Endothelial cell of umbilical vein (primary cell): Measurements from ENCODE around the gene TP53TG5. TPM values are rescaled to one million over a fixed set of nuclear protein-coding genes. Genes with fewer than 3 reads are reported as not detected.

Experiments used
- BruUV-seq: library from RNA; stranded (reverse); fragments of 400-500 nt; replicated peaks from 2 replicates; lab custom pipeline; 2021; lab: Mats Ljungman, UMichigan
- CTCF ChIA-PET: fragments of 300-600, 350-600 bp; sonication (Branson Sonifier 250); formaldehyde crosslinking; loops from one replicate; lab custom pipeline; 2021; ENCODE audit warnings: antibody characterized with exemption, inconsistent platforms; lab: Charles Lee
- POLR2A ChIA-PET: fragments of 300-600, 350-600 bp; sonication (Branson Sonifier 250); formaldehyde crosslinking; loops from one replicate; lab custom pipeline; 2021; ENCODE audit warnings: antibody characterized with exemption, inconsistent platforms; lab: Charles Lee
- DNase-seq: peaks from one replicate; pipeline ENCODE4 v3.0.0-alpha.2; 2011; ENCODE audit warnings: low read depth, low spot score
- FAIRE-seq: peaks from 2 replicates; lab custom pipeline; 2011; peaks lifted over from hg19 to GRCh38; lab: Jason Lieb, UNC
- H2AFZ ChIP-seq: 2 replicates; pipeline ENCODE4 v1.6.0; 2012; ENCODE audit warnings: low read depth, low read length, control low read depth, inconsistent platforms
- H3K27ac ChIP-seq: 2 replicates; pipeline ENCODE4 v1.5.1; 2011; ENCODE audit warnings: low read depth, mild to moderate bottlenecking, control low read depth, low read length, moderate library complexity; ENCODE audit not compliant: insufficient read depth
- H3K27me3 ChIP-seq, 2 experiments: 2 replicates each; pipeline versions ENCODE4 v1.6.0 to v1.6.1; 2011; ENCODE audit warnings: low read length in 2 of 2, mixed read lengths in 1 of 2; ENCODE audit not compliant: control insufficient read depth in 2 of 2, insufficient read depth in 2 of 2
- H3K36me3 ChIP-seq, 2 experiments: 2 replicates in 1 of 2; 3 replicates in 1 of 2; pipeline ENCODE4 v1.5.1; 2011; ENCODE audit warnings: low read length in 2 of 2, mild to moderate bottlenecking in 1 of 2, moderate library complexity in 1 of 2; ENCODE audit not compliant: control insufficient read depth in 2 of 2, insufficient read depth in 2 of 2; ENCODE audit errors: extremely low read depth in 1 of 2
- H3K4me1 ChIP-seq: 3 replicates; pipeline ENCODE4 v1.5.1; 2011; ENCODE audit warnings: mild to moderate bottlenecking, low read length; ENCODE audit not compliant: control insufficient read depth, insufficient read depth; ENCODE audit errors: extremely low read depth
- H3K4me2 ChIP-seq: 2 replicates; pipeline ENCODE4 v1.6.1; 2011; ENCODE audit warnings: low read length, control low read depth, mixed read lengths; ENCODE audit not compliant: insufficient read depth
- H3K4me3 ChIP-seq, 3 experiments: fragments of 200-600 bp in 1 of 3; sonication (generic), shearing (Covaris generic) in 1 of 3; replicated peaks in 1 of 3; 2 replicates each; pipeline ENCODE4 v1.5.1; 2011 to 2016; ENCODE audit warnings: control low read depth in 3 of 3, low read length in 3 of 3, mild to moderate bottlenecking in 2 of 3, inconsistent platforms in 1 of 3, low read depth in 1 of 3, moderate library complexity in 1 of 3; ENCODE audit not compliant: insufficient read depth in 1 of 3
- H3K79me2 ChIP-seq: 2 replicates; pipeline ENCODE4 v1.6.0; 2012; ENCODE audit warnings: low read length, inconsistent platforms; ENCODE audit not compliant: control insufficient read depth, insufficient read depth
- H3K9ac ChIP-seq: replicated peaks from 2 replicates; pipeline ENCODE3; 2011; ENCODE audit warnings: low read length, control low read depth; ENCODE audit not compliant: insufficient read depth; ENCODE audit errors: extremely low read depth
- H3K9me1 ChIP-seq: replicated peaks from 3 replicates; pipeline ENCODE4 v1.6.0; 2011; ENCODE audit warnings: mild to moderate bottlenecking, low read length; ENCODE audit not compliant: control insufficient read depth, insufficient read depth; ENCODE audit errors: extremely low read depth
- H3K9me3 ChIP-seq: replicated peaks from 2 replicates; pipeline ENCODE4 v1.5.1; 2012; ENCODE audit warnings: low read length, inconsistent platforms; ENCODE audit not compliant: control insufficient read depth, insufficient read depth
- H4K20me1 ChIP-seq: replicated peaks from 2 replicates; pipeline ENCODE3; 2011; ENCODE audit warnings: mild to moderate bottlenecking, low read length; ENCODE audit not compliant: control insufficient read depth, insufficient read depth; ENCODE audit errors: extremely low read depth
- CTCF ChIP-seq, 2 donors: IDR thresholded peaks; 1 replicate in 1 of 2; 2 replicates in 1 of 2; pipeline ENCODE4 v1.5.1; 2011; ENCODE audit warnings: low read length in 2 of 2, mild to moderate bottlenecking in 2 of 2, moderate library complexity in 2 of 2, control low read depth in 1 of 2, inconsistent platforms in 1 of 2, low read depth in 1 of 2; ENCODE audit not compliant: insufficient read depth in 1 of 2; ENCODE audit errors: extremely low read depth in 1 of 2
- EZH2 ChIP-seq: IDR thresholded peaks from 2 replicates; pipeline ENCODE4 v1.6.1; 2012; ENCODE audit warnings: borderline replicate concordance, low read depth, mild to moderate bottlenecking, moderate library complexity, low read length, inconsistent platforms; ENCODE audit not compliant: severe bottlenecking
- FOS ChIP-seq: IDR thresholded peaks from 2 replicates; pipeline ENCODE4 v1.6.1; 2011; ENCODE audit warnings: mild to moderate bottlenecking, low read length, moderate library complexity, borderline replicate concordance; ENCODE audit not compliant: insufficient read depth
- GATA2 ChIP-seq: IDR thresholded peaks from 2 replicates; pipeline ENCODE4 v1.7.0; 2011; ENCODE audit warnings: low read depth, mild to moderate bottlenecking, moderate library complexity, mixed read lengths, low read length; ENCODE audit not compliant: insufficient read length, insufficient read depth
- JUN ChIP-seq: IDR thresholded peaks from 2 replicates; pipeline ENCODE4 v1.6.1; 2011; ENCODE audit warnings: borderline replicate concordance, low read depth; ENCODE audit not compliant: insufficient read length, insufficient read depth
- MYC ChIP-seq: IDR thresholded peaks from one replicate; pipeline ENCODE4 v1.6.1; 2011; ENCODE audit warnings: mild to moderate bottlenecking, low read depth, low read length
- POLR2A ChIP-seq: IDR thresholded peaks from 2 replicates; pipeline ENCODE4 v1.6.1; 2012; ENCODE audit warnings: low read depth, mild to moderate bottlenecking, control low read depth, low read length
- POLR2AphosphoS5 ChIP-seq: IDR thresholded peaks from 2 replicates; pipeline ENCODE4 v1.6.1; 2012; ENCODE audit warnings: low read depth, mild to moderate bottlenecking, control low read depth, low read length, moderate library complexity; ENCODE audit not compliant: insufficient read depth
- dilution Hi-C: fragments of 300-500 bp; cut with MboI; formaldehyde crosslinking; loops from one replicate; pipeline ENCODE4 v1.15.0; 2019; ENCODE audit warnings: low sequenced_read_pairs; ENCODE audit not compliant: extremely low pct_ligation_motif_present
- intact Hi-C: fragments of 100-400 bp; cut with micrococcal nuclease; formaldehyde crosslinking; loops from one replicate; pipeline ENCODE4 v1.10.0; 2022
- polyA plus RNA-seq, 4 experiments: library from polyadenylated mRNA; depleted of rRNA in 3 of 4; stranded (reverse) in 3 of 4; unstranded in 1 of 4; fragments of >200 nt; gene quantifications; 2 replicates each; pipeline versions ENCODE4 v1.2.1 to v1.2.3, GENCODE V29; 2011 to 2012; ENCODE audit warnings: missing spikeins in 1 of 4
- total RNA-seq: library from RNA; stranded (reverse); gene quantifications from 2 replicates; pipeline ENCODE4 v1.2.3, GENCODE V29; 2021
- TF ChIP-seq, protein P1 (sequence below): IDR thresholded peaks from 2 replicates; pipeline ENCODE4 v1.6.1; 2011; ENCODE audit not compliant: insufficient read depth, insufficient read length

Gene TP53TG5
- total and polyA plus RNA-seq, 2 donors (not counting 3 experiments of a cell fraction or from before 2014, with no cell fraction given): not detected

DNA sequence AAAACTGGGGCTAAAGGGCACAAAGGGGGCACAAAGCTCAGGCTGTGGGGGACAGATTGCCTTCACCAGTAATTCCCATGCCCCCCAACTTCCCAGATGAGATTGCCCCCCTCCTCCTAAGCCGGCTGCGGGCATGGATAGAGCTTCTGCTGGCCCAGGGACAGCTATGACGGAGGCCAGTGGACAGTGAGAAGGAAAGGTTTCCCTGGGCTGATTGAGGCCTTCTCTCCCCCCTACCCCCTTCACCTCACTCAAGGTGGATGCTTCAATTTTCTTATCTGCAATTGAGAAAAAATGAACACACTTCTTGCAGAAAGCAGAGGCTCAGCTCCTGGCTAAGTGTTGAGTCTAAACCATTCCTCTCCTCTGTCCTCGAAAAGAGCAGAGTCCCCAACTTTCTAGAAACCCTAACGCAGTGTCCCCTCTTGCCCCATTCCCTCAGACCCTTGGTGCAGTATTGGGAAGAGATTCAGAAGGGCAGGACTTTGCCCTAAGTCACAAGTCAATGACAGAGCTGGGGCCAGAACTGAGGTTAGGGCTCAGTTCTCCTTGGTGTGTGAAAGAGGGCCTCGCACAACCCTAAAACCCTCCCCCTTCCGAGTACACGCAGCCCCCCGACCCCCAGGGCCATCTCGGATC lies 30.7 kb downstream of the TP53TG5 start:
- dilution Hi-C loops: no loop called here
- Histone ChIP-seq H2AFZ (peak overlapping the region; percentile 51), H3K27me3 (no peaks in the 10 kb centered on the region), H3K4me1 (peaks cover 57% of the 10 kb centered on the region), H3K4me2 (peak overlapping the region; percentile 89), H3K9me1 (no peaks in the 10 kb centered on the region), H3K36me3 (no peaks in the 10 kb centered on the region), H3K9me3 (no peaks in the 10 kb centered on the region), H3K9ac (peak overlapping the region; percentile 69), H3K27ac (peak overlapping the region; percentile 62), H4K20me1 (no peaks in the 10 kb centered on the region), H3K4me3 (peak overlapping the region; percentile 50 to 85 (median 69)), H3K79me2 (peaks cover 49% of the 10 kb centered on the region)
- no TSS peak for BruUV-seq
- FAIRE-seq (peak; percentile 33), DNase-seq (no peak)
- intact Hi-C loops: loop anchor here (10.0 kb wide), 1 partner anchor 567 kb away; the partner anchor contains the start of gene PLTP
- POLR2A ChIA-PET: interaction anchor here (0.8 to 3.5 kb wide), 8 partner anchors 8 to 26 kb away, joined by 3 to 52 read pairs (median 6); partner anchors contain the start of gene SYS1
- CTCF ChIA-PET: interaction anchor here (0.6 to 4.7 kb wide), 10 partner anchors 10 to 424 kb away, joined by 3 to 28 read pairs (median 7); partner anchors contain the start of gene SYS1
- TF ChIP-seq POLR2A (no peak), CTCF (IDR thresholded peaks at IDR 0.05; ENCODE audit: extremely low read depth in 1 of 2, insufficient read depth in 1 of 2, low read depth in 1 of 2, low read length in 2 of 2) (no peak), GATA2 (no peak), POLR2AphosphoS5 (no peak), FOS (no peak), EZH2 (no peak), JUN (no peak), MYC (no peak)
- TF ChIP-seq, protein P1, sequence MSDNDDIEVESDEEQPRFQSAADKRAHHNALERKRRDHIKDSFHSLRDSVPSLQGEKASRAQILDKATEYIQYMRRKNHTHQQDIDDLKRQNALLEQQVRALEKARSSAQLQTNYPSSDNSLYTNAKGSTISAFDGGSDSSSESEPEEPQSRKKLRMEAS: no peak
